HFF-Myc (cell line): ENCODE measurements around the gene GRIK5.
"Not testable (repeated sequence)": the region's sequence is repeated elsewhere in the genome, so short reads cannot be mapped to it uniquely, and the experiment has no call there.

Source experiments
- DNase-seq: peaks from one replicate; pipeline ENCODE4 v3.0.0-alpha.2; 2011; ENCODE audit warnings: low read depth; ENCODE audit errors: extremely low read depth
- H3K4me3 ChIP-seq: replicated peaks from 2 replicates; pipeline ENCODE4 v1.5.1; 2011; ENCODE audit warnings: low read depth, mild to moderate bottlenecking, control low read depth, low read length
- CTCF ChIP-seq: IDR thresholded peaks from 2 replicates; pipeline ENCODE4 v1.5.1; 2012; ENCODE audit warnings: mild to moderate bottlenecking, low read depth, low read length, control low read depth; ENCODE audit errors: missing control alignments

The GRIK5 gene

GRCh38 chr19:42040031-42040430, 30.0 kb downstream of the GRIK5 start:
- TF ChIP-seq CTCF = no peak
- no peak overlapping the region for H3K4me3 ChIP-seq
- no peak for DNase-seq

GRCh38 chr19:42038666-42039065, 31.3 kb downstream of the GRIK5 start:
- DNase-seq = no peak
- no peak for TF ChIP-seq CTCF
- no peak overlapping the region for H3K4me3 ChIP-seq

GRCh38 chr19:42037649-42038048, 32.4 kb downstream of the GRIK5 start:
- no peak for TF ChIP-seq CTCF
- H3K4me3 ChIP-seq = no peak overlapping the region
- DNase-seq = no peak

GRCh38 chr19:42034640-42035391, 35.2 kb downstream of the GRIK5 start:
- peak; percentile 88 for TF ChIP-seq CTCF
- peak; percentile 35 for DNase-seq
- H3K4me3 ChIP-seq = not testable (repeated sequence)

GRCh38 chr19:42033413-42033812, 36.6 kb downstream of the GRIK5 start:
- no peak overlapping the region for H3K4me3 ChIP-seq
- DNase-seq = no peak
- TF ChIP-seq CTCF = no peak

- no peak for DNase-seq
- no peak overlapping the region for H3K4me3 ChIP-seq
Measured at GRCh38 chr19:42032431-42032830, 37.6 kb downstream of the GRIK5 start.

More at GRCh38 chr19:42032431-42032830, 37.6 kb downstream of the GRIK5 start:
- no peak for TF ChIP-seq CTCF
